ENCODE measurements around the gene GALNT9. TPM values are rescaled to one million over a fixed set of nuclear protein-coding genes. Genes with fewer than 3 reads are reported as not detected.

The GALNT9 gene
- total RNA-seq, 4 donors from 2014 or later: 10.9 to 52.7 (median 36.7) TPM; not detected in 1

DNA sequence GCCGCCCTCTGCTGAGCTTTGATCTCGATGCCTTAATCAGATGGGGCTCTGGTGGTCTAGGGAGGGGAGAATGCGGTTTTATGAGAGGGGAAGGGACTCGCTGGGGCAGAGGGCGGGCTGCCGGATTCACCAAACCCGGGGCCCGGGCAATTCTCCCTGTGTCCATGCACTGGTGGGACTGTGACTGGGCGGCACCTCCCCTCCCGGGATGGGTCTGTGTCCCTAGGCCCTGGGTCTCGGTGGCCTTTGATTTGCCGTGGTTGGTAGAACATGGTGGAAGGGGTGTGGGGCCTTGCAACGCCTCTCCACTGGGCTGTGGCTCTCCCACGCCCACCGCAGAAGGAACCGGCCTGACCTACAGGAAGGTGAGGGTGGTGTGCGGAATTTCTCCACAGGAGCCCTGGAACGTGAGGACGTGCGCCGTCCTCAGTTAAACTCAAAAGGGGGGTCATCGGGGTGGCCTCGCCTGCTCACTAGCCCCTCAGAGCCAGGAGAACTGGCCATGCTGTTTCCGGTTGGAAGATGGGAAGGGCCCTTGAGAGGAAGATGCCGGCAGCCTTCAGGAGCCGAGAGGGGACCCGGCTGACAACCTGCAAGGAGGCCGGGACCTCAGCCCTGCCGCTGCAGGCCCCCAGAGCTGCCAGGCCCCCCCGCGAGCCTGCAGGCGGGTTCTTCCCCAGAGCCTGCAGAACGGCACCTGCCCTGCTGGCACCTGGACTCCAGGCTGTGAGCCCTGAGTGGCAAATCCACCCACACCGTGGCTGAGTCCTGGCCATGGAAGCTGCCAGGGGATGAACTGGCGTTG, 141.5 kb downstream of the GALNT9 start:
- DNase-seq (ENCODE audit: low spot score): no peak
- no peak for ATAC-seq (ENCODE audit: low FRiP score)
- TF ChIP-seq, protein P1, sequence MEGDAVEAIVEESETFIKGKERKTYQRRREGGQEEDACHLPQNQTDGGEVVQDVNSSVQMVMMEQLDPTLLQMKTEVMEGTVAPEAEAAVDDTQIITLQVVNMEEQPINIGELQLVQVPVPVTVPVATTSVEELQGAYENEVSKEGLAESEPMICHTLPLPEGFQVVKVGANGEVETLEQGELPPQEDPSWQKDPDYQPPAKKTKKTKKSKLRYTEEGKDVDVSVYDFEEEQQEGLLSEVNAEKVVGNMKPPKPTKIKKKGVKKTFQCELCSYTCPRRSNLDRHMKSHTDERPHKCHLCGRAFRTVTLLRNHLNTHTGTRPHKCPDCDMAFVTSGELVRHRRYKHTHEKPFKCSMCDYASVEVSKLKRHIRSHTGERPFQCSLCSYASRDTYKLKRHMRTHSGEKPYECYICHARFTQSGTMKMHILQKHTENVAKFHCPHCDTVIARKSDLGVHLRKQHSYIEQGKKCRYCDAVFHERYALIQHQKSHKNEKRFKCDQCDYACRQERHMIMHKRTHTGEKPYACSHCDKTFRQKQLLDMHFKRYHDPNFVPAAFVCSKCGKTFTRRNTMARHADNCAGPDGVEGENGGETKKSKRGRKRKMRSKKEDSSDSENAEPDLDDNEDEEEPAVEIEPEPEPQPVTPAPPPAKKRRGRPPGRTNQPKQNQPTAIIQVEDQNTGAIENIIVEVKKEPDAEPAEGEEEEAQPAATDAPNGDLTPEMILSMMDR (IDR thresholded peaks at IDR 0.05): no peak

GRCh38 chr12:132186857-132187620, 142.3 kb downstream of the GALNT9 start:
- DNase-seq (ENCODE audit: low spot score) (no peak), ATAC-seq (ENCODE audit: low FRiP score) (no peak)
- TF ChIP-seq, protein P1 (IDR thresholded peaks at IDR 0.05): no peak

GRCh38 chr12:132186208-132186856, 143.1 kb downstream of the GALNT9 start:
- DNase-seq (ENCODE audit: low spot score) (no peak), ATAC-seq (ENCODE audit: low FRiP score) (no peak)
- TF ChIP-seq, protein P1 (IDR thresholded peaks at IDR 0.05): no peak

DNA sequence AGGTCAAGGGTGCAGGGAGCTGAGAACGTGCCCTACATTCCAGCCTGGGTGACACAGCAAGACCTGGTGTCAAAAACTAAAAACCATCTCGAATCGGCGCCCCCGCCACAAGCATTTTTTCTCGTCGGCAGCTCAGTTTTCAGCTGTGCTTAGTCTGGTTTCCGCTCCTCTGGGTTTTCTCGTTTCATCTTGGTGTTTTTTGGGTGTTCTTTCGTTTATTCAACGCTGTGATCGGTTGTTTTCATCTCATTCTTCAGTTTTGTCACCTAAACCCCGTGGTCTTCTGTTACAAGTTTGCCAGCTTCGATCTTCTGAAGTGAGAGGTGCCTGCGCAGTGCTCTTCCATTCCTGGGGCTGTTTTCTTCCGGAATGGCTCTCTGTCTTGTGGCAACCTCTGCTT, 143.7 kb downstream of the GALNT9 start:
- TF ChIP-seq, protein P1 (IDR thresholded peaks at IDR 0.05): no peak
- DNase-seq (ENCODE audit: low spot score): no peak
- no peak for ATAC-seq (ENCODE audit: low FRiP score)

GRCh38 chr12:132182711-132183365, 146.6 kb downstream of the GALNT9 start:
- DNase-seq (ENCODE audit: low spot score) (no peak), ATAC-seq (ENCODE audit: low FRiP score) (no peak)
- TF ChIP-seq, protein P1 (IDR thresholded peaks at IDR 0.05): no peak

DNA sequence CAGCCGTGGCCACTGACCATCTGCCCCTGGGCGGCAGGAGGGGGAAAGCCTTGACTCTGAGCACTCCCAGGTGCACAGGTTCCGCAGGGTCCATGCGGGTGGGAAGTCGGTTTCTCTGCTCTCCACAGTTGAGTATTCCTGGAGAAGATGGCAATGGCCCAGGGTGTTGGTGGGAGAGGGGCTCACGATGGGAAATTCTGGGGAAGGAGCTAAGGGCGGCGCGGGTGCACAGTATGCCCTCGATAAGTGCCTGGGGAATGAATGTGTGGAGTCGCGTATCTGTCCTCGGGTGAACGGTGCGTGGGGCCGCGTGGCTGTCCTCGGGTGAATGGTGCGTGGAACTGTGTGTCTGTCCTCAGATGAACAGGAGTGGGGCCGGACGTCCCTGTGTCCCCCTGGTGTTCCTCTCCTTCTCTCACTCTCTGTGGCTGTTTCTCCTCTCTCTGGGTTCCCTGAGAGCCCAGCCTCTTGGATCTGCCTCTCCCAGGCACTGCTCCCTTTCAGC, 147.1 kb downstream of the GALNT9 start:
- TF ChIP-seq, protein P1 (IDR thresholded peaks at IDR 0.05): no peak
- DNase-seq (ENCODE audit: low spot score) (no peak), ATAC-seq (ENCODE audit: low FRiP score) (no peak)

Data from omental fat pad (tissue), 4 donors.